HG02840 (cell line): ENCODE data around the gene UBE2QL1.

Experiments
- ATAC-seq: cut with Tn5 transposase; IDR thresholded peaks from one replicate; pipeline ENCODE4 v1.9.1; 2021; ENCODE audit warnings: mild to moderate bottlenecking, moderate library complexity, moderate number of reproducible peaks; ENCODE audit not compliant: unreplicated experiment, low FRiP score

The UBE2QL1 gene

DNA sequence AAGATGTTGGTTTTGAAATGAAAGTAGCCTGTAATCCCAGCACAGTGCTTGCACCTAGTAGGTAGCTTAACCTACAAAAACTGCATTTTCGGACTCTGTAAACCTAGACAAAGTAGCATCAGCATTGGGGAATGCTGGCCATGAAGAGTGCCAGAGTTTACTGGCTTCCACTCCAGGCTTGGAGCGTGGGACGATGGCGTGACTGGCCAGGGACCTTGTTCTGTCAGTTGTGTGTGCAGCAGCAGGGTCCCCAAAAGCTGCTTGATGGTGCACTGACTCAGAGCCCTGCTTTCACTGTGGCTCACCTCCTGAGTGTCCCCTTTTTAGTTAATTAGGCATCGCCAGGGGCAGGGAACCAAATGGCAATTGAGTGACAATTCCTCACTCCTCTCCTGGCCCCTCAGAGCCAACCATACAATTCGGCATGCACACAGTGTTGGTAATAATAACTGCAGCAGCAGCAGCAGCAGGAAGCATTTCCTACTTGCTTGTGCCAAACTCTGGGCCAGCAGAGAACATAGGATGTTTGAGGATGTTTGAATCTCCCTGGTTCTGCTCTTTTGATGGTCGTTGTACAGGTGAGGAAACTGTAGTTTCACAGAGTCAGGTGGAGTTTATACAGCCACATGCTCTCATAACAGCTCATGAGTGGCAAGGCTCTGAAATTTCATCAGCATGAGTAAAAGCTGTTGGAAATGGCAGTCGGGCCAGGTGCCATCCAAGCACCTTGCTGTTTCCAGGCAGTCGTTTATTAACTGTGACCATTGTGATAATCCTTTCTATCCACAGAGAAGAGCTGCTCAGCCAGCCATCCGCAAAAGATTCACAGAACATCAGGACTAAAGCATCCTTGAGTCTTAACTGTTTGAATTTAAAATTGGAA, 4.2 kb downstream of the UBE2QL1 start:
- ATAC-seq = no peak

DNA sequence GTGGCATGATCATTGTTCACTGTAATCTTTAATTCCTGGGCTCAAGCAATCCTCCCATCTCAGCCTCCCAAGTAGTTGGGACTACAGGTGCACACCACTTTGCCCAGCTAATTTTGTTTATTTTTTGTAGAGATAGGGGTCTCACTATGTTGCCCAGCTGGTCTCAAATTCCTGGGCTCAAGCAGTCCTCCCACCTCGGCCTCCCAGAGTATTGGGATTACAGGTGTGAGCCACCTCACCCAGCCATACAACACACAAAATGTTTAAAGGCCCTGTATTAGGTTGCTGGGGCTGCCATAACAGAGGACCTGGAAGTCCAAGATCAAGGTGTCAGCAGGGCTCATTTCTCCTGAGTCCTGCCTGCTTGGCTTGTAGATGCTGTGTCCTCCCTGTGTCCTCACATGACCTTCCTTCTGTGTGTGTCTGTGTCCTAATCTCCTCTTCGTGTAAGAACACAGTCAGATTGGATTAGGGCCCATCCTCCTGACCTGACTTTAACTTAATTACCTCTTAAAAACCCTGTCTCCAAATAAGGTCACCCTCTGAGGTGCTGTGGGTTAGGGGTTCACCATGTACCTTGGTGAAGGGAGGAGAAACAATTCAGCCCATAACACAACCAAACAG, 5.4 kb downstream of the UBE2QL1 start:
- no peak for ATAC-seq

DNA sequence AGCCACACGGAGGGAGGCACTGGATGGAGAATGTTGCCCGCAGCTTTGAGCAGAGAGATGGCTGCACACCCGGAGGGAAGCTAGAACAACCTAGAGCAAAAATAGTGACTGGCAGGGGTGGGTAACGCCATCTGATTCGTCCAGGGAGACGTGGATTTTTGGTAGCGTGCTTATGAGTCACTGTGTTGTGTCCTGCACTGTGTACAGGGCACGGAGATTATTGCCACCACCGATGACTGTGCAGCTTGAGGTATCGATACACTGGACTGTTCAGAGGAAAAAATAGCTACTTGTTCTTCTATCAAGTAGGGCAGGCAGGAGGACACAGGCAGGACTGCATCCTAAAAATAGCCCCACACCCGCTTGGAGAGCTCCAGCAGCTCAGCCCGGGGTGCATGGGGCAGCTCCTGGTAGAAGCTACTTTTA, 6.0 kb downstream of the UBE2QL1 start:
- no peak for ATAC-seq

DNA sequence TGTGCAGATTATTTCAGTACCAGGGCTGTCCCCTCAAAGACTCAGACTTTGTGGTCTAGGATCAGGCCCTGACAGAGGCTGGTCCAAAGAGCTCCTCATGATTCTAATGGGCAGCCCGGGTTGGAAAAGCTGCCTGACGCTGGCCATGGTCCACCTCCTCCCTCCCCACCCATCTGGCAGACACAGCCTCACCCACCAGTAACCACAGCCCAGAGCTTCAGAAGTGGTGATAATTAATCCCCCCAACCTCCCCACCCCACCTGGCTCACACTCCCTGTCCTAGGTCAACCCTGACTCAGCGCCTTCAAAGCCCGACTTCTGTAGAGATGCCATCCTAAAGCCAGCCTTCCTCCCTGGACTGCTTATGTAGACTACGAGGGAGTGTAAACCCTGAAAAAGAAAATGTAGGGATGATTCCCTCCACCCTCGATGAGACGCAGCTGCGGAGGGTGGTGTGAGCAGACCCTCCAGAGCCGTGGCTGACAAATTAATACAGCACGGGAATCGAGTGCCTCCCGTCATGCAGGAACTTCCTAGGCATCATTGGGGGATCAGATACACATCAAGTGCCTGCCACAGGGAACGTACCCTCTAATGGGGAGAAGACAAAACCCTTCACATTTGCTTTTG, 7.0 kb downstream of the UBE2QL1 start:
- no peak for ATAC-seq

DNA sequence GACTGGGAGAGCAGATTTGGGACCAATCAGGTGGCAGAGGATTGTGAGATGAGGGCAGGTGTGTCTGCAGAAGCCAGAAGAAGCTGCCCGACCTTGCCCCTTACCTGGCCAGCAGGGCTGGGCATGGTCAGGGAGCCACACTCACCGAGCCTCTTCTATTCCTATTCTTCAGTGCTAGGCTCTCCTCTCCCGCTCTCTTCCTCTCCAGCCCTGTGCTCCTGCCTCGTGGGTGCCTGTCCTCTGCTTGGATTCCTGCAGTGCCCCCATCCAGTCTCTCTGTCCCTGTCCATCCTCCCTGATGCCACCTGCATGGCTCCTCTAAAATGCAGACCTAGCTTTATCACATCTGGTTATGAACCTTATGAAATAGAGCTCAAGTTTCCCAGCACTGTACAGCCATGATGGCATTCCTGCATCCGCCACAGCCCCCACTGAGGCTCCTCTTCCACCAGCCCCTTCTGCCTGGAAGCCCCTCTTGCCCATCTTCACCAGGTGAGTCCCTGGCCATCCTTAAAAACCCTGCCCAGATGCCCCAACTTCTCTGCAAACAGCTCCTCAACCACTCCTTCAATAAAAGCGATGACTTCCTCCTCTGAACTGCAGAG, 8.2 kb downstream of the UBE2QL1 start:
- no peak for ATAC-seq

DNA sequence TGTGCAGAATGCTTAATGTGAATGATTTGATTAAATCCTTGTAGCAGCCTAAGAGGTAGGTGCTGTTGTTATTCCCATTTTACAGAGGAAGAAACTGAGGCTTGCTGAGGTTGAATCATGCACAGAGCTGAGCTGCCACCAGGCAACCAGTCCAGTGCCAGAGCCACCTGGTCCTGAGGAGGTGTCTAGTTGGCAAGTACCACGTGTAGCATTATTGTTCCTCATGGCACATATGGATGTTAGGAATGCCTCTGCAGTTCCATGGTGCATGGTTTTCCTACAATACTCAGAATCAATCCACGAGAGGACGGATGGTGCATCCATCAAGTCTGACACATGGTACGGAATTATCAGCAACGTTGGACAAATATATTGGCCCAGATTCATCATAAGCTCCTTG, 8.9 kb downstream of the UBE2QL1 start:
- ATAC-seq = no peak

DNA sequence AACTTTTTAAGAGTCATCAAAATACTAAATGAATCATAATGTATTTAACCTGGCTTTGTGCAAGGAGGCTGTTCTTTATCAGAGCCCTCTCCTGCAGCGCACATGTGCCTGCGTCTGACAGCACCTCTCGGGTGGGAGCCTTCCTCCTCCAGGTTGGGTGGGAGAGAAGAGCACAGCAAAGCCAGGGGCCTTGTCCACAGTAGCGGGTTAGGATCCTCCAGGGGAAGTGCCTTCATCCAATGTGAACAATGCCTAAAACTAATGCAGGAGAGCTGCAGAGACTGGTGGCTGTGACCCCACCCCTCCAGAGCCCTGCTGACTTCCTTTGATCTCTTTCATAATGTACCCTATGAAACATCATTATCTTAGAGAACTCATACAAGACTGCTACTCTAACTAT, 10.2 kb downstream of the UBE2QL1 start:
- ATAC-seq = no peak

DNA sequence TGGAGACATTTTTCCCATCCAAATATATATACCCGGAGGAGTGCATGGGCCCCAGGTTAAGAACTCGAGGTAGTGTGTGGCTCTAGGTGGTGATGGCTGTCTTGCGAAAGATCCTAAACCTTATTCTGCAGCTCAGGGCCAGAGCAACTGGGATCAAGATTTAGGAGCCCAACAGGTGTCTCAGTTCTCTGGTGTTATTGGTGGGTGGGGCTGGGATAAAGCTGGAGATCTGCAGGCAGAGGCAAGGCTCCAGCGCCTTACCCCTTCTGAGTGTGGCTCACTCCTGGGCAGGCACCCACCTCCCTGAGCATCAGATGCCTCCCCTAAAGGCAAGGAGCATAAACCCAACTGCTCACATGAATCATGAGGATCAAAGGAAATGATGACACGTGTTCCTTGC, 11.2 kb downstream of the UBE2QL1 start:
- no peak for ATAC-seq

DNA sequence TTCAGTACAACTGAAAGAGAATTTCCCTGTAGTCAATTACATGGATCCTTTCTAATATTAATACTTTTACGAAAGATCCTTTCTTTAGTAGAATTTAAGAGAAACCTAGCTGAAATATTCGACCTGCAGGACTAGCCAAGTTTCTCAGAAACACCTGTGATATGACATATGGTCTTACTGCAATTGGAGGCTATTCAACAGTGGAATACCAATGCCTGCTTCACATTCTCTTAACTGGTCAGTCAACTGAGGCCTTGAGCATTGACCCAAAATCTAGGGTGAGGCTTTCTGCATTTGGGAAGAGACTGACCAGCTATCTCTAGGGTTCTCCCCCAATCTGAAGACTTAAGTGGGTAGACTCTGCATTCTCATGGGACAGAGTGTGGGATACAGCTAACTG, 12.3 kb downstream of the UBE2QL1 start:
- ATAC-seq = no peak

DNA sequence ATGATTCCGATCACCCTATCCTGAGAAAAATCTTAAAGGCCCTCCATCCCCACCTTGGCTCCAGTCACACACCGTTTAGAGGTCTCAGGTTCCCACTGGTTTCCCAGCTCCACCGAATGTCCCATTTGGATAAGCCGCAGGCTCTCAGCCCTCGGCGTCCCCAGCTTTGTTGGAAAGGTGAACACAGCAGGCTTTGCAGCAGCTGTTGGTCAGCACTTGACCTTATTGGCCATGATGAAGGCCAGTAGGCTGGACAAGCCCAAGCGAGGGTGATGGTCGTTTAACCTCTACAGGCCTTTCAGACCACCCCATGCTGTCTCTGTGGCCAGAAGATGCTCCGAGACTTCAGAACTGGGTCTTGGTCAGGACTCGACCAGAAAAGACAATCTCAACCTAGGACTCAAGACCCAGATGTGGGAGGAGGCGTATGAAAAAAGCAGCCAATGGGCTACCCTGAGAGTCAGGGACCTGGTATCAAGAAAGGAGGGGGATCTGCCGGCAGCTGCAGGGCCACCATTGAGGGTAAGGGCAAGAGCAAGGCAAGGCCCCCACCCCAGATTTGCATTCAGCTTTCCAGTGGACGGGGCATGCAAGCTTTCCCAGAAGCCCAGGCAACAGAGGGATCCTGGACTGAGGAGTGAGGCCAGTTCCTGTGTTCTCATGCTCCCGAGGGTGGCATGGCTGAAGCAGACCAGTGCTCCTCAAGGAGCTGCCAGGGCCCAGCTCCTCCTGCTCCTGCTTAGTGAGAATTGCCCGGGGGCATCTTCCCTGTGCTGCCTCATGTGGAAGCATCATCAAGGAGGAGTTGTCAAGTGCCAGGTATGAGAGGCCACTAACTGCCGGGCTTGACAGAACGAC, 13.4 kb downstream of the UBE2QL1 start:
- ATAC-seq = no peak

DNA sequence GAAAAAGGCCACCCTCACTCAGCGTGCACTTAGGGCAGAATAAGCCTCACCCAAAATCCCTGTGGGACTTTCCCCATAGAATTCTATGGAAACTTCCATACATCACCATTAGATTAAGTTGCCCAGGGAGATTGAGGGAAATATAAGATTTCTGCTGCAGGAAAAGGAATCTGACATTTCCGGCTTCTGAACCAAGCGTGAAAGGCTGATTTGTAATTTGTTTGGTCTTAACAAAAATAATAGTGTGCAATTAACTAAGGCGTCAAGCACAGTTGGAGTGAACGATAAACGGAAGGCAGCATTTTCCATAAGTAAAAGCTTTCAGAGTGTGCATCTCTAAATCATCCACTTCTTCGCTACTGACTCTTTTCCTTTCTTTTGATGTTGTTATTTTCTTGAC, 14.0 kb downstream of the UBE2QL1 start:
- ATAC-seq = no peak

DNA sequence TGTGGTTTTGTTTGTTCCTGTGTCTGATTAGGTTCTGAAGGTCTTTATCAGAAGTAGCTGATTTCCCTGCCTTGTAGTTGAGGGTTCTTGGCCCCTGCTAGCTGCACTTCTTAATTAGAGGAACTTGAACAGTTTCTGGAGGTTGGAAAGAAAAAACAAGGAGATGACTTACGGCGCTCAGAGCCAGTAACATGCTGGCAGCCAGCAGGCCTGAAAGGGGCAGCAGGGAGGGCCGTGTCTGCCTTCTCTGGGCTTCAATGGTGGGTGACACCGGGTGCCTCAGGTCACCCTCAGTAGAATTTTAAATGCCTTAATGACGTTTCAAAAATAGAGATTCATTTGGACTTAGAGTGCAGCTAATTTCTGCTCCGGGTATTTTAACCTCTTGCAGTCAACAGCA, 15.8 kb downstream of the UBE2QL1 start:
- no peak for ATAC-seq

DNA sequence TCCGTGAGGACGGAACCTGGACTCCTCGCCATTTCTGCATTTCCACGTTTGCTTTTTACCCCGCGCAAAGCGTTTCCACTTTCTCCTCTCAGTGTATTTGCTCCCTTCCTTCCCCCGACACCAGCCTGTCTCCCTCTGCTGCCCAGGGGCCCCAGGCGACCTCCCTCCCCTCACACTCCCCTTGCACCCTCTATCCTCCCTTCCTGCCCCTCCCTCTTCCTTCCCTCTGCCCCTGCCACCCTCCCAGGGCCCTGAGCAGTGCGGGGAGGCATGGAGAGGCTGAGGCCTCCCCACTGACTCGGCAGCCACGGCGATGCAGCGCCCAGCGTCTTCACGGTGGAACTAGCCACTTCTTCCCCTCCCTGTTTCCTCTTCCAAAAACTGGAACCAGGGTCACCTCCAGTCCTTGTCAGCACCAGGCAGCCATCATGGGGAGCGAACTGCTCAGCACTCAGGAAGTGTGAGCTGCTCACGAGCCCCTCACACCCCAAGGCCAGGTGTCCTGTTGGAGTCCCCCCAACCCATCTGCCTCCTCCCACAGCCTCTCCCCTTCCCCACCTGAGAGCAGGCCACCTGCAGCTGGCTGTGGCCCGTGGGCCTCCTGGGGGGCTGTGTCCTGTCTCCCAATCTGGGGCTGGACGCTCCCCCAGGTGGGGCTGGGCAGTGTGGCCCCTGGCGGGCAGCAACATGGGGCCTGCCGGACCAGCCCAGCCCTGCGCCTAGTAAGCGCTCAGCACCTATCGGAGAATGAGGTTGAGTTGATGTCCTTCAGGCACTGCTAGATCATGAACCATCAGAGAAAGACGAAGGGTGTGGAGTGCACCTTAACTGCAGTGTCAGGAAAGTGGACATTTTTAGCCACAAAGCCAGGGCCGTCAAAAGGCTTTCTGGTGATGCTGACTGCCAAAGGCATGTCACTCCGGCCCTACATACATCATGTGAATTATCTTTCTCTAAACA, 17.5 kb downstream of the UBE2QL1 start:
- ATAC-seq = no peak

DNA sequence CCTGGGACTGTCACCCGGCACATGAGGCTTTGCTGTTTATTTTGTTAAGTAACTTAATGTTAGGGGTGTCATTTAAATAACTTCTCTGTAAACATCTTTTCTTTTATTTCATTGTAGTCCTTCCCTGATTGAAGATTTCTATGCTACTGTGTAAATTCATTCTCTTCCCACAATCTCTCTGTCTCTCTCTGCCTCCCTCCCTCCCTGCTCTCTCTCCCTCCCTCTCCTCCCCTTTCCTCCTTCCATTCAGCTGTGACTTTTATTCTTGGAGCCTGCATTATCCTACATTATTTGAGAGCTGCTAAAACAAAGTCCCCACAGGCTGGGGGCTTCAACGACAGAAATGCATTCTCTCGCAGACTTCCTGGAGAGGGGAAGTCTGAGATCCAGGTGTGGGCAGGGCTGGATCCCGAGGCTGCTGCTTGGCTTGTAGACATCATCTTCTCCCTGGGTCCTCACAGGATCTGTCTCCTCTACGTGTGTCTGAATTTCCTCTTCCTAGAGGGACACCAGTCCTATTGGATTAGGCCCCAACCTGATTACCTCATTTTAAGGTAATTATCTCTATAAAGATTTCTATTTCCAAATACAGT, 18.4 kb downstream of the UBE2QL1 start:
- ATAC-seq = no peak

DNA sequence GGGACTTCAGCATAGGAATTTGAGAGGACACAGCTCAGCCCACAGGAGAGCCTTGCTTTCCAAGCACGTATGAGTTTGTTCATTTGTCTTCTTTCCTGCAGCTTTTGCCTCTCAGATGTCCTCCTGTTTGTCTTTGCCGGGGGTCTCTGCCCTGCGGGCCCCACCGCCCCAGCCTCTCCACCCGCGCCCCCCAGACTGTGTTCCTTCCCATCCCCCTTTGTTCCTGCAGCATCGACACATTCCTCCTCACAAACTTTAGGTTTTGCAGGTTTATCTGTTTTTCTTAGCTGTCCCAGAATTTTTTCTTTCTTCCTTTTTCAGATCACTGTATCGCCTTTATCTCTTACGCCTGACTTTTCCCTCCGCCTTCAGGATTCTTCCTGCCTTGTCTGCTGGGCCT, 18.9 kb downstream of the UBE2QL1 start:
- ATAC-seq = no peak

DNA sequence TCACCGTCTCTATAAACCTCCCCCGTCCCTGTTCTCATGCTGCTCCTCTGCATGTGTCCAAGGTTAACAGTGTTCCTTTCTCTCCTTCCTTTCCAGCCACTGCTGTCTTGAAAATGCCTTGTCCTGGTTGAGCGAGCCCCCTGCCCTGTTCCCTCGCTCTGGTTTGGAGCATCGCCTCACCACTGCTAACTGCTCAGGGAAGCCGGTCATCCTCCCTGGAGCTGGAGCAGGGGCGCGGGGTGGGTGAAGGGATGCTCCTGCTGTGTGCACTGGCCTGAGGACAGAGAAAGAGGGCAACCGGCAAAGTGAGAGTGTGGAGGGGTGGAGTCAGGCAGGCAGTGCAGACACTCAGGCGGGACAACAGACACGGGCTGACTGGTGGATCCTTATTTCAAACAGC, 19.4 kb downstream of the UBE2QL1 start:
- no peak for ATAC-seq

DNA sequence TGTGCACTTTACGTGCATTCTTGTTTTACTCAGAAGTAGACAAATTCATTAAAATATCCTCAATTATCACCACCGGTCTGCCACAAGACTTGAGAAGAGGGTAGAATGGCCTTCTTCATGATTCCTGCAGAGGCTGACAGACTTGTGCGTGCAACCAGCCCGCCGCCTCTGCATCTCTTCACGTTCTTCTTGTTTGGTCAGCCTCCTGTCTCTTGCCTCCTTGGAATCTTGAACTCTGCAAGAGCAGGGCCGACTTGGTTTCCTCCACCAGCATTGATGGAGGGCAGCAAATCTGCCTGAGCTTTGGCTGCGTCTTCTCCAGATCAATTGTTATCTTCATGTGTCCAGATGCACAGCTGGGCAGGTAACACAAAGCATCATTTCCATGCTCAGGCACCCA, 20.2 kb downstream of the UBE2QL1 start:
- ATAC-seq = no peak

DNA sequence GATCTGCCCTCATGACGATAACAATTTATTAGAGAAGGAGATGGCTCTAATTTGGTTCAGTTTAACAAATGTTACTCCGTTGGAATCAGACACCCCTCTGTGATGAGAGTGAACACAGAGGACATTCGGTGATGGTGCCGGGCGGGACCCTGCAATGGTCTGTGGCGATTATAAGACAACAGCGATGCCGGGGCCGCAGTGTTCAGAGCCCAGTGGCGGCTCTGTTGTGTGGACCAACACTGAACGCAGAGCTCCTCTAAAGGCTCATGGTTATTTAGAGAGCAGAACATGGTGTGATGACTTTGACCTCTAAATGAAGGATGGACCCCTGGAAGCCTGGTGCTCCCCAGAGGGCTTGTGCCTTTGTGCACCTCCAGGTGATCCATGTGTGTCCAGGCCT, 21.2 kb downstream of the UBE2QL1 start:
- ATAC-seq = no peak

DNA sequence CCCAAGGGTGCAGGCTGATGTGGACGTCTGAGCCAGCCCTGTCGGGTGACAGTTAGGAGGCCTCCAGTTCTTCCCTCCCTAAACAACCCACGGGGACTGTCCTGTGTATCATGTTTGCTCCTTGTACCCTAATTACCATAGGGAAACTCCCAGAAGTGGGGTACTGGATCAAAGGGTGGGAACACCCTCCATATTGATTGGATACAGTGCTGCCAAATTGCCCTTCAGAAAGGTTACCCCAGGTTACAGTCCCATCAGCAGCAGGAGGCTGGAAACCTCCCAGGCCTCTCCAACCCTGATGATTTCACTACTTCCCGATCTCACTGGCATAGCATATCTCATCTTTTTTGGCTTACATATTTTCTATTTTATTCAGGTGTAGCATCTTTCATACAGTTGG, 22.0 kb downstream of the UBE2QL1 start:
- no peak for ATAC-seq
